Measurements from ENCODE around the gene HCN4.

DNA sequence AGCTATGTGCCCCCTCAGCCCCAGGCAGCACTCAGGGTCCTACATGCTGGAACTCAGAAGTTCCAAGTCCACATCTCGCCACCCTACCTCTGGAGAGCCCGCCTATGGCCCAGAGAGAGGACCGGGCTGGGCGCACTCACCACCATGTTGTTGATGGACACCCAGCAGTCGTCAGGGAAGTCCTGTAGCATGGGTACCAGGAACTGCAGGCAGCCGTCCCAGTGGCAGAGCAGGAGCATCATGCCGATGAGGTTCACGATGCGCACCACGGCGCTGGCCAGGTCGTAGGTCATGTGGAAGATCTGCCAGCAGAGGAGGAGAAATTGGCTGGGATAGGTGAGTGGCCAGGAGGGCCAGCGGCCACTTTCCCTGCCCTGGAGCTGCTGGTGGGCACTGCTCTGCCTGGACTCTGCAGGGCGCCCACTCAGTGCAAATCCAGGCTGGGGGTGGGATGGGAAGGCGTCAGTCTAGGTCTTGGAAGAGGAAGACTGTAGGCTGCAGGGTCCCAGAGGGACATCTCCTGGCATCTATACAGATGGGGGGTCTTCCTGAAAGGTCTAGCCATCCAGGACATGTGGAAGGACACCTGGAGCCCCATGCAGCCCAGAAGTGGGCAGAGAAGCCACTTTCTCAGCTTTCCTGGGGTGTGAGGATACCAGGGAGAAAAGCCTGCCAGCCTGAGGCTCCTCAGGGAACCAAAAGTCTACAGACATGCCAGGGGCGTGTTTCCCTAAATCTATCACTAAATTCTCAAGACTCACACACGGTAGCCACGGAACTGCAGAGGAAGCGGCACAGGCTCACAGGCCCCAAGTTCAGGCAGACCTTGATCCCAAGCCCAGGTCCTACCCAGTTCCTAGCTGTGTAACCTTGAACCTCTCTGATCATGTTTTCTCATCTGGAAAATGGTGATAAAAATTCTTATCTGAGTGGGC, 36.5 kb downstream of the HCN4 start:
- TF ChIP-seq POLR2A (IDR thresholded peaks at IDR 0.05), result no peak
- no peak for TF ChIP-seq CTCF (IDR thresholded peaks at IDR 0.05)
